ENCODE data around the gene SAMD7.

The SAMD7 gene

DNA sequence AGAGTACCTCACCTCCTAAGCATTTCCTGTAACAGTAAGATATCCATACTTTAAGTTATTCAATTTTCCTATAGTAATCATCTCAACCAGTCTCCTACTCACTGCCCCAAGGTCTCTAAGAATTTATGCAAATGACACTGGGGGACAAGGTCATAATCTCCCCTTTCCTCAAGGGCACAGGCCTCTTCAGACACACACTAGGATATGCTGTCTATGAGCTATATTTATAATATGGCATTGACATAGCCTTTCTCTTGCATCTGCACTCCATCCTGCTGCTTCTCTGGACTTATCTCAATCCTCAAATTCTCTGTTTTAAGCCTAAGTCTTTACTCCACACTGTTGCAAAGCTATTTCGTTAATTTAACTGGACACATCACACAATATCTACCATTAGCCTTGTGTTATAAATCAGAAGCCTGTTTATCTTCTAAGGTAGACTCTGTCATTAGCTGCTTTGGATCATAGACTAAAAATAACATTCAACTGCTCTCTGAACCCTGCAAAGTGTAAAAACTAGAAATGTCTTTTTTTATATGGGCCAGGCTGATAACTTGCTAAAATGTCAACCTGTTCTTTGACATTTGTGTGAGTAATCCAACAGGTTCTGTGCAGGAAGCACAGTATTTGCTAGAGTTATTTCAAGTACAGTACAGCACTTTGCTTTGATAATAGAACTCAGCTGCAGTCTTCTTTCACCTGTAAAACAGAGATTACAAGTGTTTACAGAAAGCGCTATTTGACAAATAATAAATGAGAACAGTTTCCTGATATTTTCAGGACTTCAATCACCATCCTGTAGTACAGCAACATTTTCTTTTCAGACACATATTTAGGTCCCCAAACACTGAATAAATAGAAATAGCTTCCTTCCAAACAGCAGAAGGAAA lies 37.4 kb downstream of the SAMD7 start:
- H3K4me3 ChIP-seq (ENCODE audit: low read length) = no peak overlapping the region
- TF ChIP-seq, protein P1, sequence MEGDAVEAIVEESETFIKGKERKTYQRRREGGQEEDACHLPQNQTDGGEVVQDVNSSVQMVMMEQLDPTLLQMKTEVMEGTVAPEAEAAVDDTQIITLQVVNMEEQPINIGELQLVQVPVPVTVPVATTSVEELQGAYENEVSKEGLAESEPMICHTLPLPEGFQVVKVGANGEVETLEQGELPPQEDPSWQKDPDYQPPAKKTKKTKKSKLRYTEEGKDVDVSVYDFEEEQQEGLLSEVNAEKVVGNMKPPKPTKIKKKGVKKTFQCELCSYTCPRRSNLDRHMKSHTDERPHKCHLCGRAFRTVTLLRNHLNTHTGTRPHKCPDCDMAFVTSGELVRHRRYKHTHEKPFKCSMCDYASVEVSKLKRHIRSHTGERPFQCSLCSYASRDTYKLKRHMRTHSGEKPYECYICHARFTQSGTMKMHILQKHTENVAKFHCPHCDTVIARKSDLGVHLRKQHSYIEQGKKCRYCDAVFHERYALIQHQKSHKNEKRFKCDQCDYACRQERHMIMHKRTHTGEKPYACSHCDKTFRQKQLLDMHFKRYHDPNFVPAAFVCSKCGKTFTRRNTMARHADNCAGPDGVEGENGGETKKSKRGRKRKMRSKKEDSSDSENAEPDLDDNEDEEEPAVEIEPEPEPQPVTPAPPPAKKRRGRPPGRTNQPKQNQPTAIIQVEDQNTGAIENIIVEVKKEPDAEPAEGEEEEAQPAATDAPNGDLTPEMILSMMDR (IDR thresholded peaks at IDR 0.05; ENCODE audit: insufficient read depth, low read depth, low read length, missing control alignments) = no peak
- DNase-seq (ENCODE audit: low read depth) = peak; percentile 16

DNA sequence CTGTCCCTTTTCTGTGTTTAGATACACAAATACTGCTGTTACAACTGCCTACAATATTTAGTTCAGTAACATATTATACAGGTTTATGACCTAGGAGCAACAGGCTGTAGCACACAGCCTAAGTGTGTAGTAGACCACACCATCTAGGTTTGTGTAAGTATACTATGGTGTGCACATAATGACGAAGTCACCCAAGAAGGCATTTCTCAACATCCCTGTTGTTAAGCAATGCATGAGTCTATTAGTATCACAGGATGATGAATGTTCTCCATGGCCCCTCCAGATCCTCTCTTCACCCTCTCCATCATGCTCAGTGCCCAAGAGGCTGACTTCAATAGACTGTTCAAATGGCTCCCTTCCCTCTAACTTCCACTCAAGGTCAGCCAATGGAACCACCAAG lies 40.7 kb downstream of the SAMD7 start:
- no peak overlapping the region for H3K4me3 ChIP-seq (ENCODE audit: low read length)
- TF ChIP-seq, protein P1 (IDR thresholded peaks at IDR 0.05; ENCODE audit: insufficient read depth, low read depth, low read length, missing control alignments) = no peak
- peak; percentile 39 for DNase-seq (ENCODE audit: low read depth)

DNA sequence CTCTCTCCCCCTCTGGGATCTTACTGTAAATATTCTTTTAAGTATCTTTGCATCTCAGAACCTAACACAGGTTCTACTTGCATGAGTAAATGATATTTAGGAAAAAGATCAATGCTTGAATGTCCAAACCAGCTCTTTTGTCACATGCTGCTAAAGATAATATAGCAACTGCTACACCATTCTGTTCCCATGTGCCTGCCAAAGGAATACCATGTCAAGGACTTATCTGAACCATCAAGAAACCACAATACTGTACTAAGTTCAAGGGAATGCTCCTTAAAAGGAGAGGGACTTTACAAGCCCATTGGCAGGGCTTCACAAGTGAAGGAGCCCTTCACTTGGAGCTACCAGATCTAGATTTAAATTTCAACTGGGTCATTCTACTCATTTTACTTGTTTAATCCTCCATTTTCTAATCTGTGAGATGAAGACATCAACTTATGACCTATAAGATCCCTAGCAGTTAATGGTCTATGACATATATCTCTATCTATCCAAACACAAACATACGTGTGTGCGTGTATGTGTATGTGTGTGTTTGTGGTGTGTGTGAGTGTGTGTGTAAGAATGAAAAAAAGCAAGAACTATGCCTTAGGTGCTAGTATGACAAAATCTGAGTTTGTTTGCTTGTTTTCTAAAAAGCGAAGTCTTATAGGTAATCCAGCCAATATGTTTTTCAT lies 42.2 kb downstream of the SAMD7 start:
- no peak overlapping the region for H3K4me3 ChIP-seq (ENCODE audit: low read length)
- DNase-seq (ENCODE audit: low read depth) = no peak
- TF ChIP-seq, protein P1 (IDR thresholded peaks at IDR 0.05; ENCODE audit: insufficient read depth, low read depth, low read length, missing control alignments) = no peak

DNA sequence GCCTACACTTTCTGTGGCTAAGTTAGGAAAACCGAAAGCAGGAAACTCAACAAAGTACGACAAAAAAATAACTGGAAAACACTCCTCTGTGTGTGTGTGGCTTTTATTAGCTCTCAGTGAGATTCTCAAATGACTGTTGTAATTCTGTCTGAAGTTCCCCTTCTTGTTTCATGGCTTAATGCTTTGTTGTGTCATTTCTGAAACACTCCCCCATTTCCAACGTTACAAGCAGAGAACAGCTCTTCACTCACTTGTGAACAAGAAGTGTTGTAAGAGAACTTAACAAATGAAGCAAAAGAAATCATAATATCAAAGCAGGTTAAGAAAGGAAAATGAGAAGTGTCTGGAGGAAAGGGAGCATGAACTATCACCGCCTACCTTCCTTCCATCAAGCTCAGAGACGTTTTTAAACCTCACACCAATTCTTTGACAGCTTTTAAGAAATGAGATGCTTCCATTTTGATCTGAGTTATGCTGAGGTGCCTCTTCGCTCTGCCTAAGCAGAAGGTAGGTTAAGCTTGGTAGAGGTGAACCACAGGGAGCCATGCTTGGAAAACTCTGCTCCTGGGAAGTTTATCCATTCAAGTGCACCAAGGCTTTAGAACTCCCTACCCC lies 42.9 kb downstream of the SAMD7 start:
- TF ChIP-seq, protein P1 (IDR thresholded peaks at IDR 0.05; ENCODE audit: insufficient read depth, low read depth, low read length, missing control alignments) = no peak
- DNase-seq (ENCODE audit: low read depth) = no peak
- H3K4me3 ChIP-seq (ENCODE audit: low read length) = no peak overlapping the region

DNA sequence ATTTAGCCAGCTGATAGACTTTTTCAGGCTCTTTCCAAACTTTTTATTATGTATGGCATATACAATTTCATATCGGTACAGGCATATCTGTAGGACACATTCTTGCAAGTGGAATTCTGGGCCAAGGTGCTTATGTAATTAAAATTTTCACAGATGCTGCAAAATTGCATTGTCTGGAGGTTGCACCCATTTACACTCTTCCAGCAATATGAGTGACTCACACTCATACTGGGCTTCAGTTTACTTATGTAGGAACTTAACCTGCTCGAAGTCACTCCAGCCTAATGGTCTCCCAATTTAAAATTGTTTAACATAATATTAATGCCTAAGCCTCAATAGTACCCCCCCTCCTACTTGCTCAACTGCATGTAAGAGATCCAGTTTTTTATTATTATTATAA lies 44.0 kb downstream of the SAMD7 start:
- no peak overlapping the region for H3K4me3 ChIP-seq (ENCODE audit: low read length)
- peak; percentile 29 for DNase-seq (ENCODE audit: low read depth)
- TF ChIP-seq, protein P1 (IDR thresholded peaks at IDR 0.05; ENCODE audit: insufficient read depth, low read depth, low read length, missing control alignments) = no peak

DNA sequence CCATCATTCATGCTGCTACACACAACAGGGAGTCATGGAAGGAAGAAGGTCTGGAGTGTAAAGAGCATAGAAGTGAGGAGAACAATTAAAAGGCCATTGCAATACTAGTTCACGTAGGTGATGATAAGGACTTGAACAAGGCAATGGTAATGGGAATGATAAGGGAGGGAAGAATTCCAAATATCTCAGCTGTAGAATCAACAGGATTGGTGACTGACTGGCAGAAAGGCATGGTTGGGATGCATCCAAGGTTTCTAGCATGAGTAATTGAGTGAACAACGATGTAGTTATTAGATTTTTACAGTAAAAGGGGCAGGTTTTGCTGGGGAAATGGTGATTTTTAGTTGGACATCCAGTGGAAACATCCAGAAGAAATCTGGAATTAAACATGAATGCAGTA lies 52.8 kb downstream of the SAMD7 start:
- DNase-seq (ENCODE audit: low read depth) = peak; percentile 29
- TF ChIP-seq, protein P1 (IDR thresholded peaks at IDR 0.05; ENCODE audit: insufficient read depth, low read depth, low read length, missing control alignments) = no peak
- no peak overlapping the region for H3K4me3 ChIP-seq (ENCODE audit: low read length)

Data from epithelial cell of esophagus (primary cell).